Measurements from ENCODE around the gene ETFA.
A peak's percentile ranks its signal among the peaks of the same experiment; 100 is the strongest.

The ETFA gene

DNA sequence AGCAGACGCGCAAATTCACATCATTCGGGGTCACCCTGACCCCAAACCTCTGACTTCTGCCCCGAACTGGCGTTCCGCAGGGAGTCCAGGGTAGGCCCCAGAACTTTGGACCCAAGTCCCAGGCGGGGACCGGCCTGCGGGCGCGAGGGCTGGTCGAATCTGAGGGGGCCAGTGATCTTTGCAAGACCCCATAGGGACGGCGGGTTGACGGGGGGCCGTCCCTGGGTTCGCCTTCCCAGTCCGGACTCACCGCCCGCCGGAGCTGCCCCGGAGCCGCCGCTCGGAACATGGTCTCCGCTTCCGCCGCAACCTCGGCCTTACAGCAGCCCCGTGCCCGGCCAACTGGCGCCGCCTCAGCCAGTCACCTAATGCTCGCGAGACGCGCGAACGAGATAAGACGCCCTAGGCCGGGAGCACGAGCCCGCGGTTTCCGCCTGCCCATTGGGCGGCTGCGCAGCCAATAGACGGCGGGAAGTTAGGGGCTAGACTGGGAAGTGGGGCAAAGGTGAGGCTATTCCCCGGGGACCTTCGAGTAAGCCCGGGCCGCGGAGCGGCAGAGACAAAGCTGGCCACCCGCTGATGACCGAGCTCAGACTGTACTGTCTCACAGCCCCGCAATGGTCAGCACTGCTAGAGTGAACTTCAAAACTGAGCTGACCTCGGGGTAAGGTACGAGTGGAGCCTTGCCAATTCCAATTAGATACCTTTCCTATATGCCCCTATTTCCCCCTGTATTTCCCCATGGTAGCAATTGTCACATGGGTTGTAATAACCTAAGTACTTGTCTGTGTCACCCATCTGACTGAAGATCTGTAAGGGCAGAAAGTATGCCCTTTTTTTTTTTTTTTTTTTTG, at the start of gene ETFA:
Gene ETFA (minus strand): TSS at position 370 of the 854 bp plus-strand sequence. CDS start 81 bp downstream, at position 289.
- DNase-seq (ENCODE audit: low read depth): peak; percentile 81

DNA sequence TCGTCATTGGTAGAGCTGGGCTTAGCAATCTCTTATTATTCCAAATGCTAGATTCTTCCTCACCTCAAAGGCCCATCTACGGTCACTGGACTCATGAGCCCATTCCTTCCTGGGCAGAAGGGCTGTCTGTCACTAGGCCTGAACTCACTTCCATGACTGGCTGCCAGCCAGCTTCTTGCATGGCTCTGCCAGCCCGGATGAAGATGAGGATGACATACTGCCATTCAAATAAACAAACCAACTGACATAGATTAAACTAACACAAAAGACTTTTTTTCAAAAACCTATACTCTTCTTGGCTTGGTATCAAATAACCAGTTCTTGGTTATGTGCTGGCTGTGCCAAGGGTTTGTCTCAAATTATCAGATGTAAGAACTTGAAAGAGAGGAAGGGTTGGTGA, 49.1 kb upstream of the ETFA start:
- DNase-seq (ENCODE audit: low read depth): no peak

GRCh38 chr15:76359152-76359551, 47.9 kb upstream of the ETFA start:
- DNase-seq (ENCODE audit: low read depth): no peak

DNA sequence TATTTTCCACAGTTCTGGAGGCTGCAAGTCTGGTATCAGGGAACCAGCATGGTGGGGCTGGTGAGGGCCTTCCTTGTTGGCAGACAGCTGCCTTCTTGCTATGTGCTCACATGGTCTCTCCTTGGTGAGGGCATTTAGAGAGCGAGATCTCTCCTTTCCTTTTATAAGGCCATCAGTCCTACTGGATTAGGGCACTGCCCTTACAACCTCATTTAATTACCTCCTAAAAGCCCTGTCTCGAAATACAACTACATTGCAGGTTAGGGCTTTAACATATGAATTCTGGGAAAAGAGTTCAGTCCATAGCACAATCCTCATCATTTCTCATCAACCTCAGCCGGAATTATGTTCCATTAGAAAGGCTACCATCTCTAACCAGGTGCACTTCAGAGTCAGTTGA, 47.2 kb upstream of the ETFA start:
- DNase-seq (ENCODE audit: low read depth): no peak

DNA sequence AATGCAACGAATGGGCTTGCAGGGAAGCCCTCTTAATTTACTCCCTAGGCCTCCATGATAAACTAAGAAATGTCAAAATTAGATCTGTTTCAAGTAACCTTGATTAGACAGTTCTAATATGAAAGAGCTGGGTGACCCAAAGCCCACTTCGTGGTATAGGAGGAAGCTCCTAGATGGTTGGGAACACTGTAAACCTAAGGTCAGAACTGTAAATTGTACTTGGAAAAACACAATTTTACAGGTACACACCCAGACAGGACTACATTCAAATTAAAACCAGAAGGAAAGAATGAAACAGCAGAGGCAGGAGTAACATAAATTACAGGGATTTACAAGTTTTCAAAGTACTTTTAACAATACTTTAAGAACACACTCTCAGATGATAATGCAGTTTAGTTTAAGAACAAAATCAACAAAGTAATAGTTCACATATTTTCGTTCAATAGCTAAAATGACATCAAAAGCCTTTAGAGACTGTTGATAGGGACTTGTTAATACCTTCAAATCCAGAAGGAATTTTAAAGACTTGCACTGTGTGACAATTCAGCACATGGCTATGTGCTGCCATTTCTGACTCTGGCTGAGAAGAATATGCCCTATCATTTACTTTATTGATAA, 43.7 kb upstream of the ETFA start:
- DNase-seq (ENCODE audit: low read depth): no peak

DNA sequence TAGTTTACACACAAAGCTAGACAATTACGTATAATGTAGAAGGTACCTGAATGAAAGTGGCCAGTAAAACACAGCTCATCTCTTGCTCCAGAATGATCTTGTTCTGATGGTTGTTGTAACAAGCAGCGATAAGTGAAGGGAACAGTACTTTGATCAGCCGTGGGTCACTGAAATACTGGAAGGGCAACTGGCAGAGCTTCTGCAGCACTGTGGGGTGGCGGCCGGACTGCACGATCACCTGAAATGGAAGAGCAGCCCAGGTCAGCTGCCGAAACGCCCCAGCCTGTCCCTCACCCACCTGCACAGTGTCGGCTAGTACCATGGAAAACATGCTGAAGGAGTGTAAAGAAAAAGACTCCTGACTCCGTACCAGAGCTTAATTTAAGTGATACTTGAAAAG, 42.6 kb upstream of the ETFA start:
- DNase-seq (ENCODE audit: low read depth): no peak

GRCh38 chr15:76353023-76353577, 41.8 kb upstream of the ETFA start:
- no peak for DNase-seq (ENCODE audit: low read depth)

- DNase-seq (ENCODE audit: low read depth): no peak
Observed at GRCh38 chr15:76349301-76350070, 38.2 kb upstream of the ETFA start.

GRCh38 chr15:76347482-76348055, 36.3 kb upstream of the ETFA start:
- no peak for DNase-seq (ENCODE audit: low read depth)

DNA sequence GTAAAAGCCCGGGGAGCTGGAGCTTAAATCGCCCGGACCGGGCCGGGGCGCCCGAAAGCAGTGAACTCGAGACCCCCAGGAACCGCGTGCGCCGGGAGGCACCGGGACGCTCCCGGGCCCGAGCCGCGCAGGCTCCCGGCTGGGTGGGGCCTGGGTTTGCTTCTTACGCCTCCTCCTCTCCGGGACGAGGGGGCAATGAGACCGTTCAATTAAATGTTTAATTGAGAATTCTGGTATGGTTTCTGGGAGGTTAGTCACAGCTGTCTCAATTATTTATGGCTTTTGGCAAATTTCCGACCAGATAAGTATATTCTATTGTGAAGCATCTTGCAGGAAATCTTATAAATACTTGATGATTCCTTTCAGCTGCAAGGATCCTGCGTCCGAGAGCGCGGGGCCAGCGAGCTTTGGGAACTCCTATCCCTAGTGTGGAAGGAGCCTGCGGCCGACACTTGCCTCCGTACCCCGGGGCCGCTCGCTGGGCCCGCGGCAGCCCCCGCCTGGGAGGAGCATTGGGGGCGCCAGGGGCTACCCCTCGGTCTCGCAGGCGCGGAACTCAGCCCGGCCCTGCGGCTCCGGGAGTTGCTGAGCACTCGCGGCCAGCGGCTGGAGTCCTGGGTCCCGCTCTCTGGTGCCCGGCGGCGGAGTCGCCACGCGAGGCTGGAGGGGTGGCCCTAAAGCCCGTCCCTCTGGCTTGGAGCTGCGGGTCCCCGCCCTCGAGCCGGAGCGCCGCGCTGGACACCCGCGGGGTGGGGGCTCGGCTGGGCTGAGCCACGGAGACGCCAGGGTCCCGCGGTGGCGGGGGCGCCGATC, 35.6 kb upstream of the ETFA start:
- DNase-seq (ENCODE audit: low read depth): no peak

- no peak for DNase-seq (ENCODE audit: low read depth)
Observed at GRCh38 chr15:76345880-76346668, 34.8 kb upstream of the ETFA start.

GRCh38 chr15:76345583-76345879, 34.3 kb upstream of the ETFA start:
- DNase-seq (ENCODE audit: low read depth): no peak

DNA sequence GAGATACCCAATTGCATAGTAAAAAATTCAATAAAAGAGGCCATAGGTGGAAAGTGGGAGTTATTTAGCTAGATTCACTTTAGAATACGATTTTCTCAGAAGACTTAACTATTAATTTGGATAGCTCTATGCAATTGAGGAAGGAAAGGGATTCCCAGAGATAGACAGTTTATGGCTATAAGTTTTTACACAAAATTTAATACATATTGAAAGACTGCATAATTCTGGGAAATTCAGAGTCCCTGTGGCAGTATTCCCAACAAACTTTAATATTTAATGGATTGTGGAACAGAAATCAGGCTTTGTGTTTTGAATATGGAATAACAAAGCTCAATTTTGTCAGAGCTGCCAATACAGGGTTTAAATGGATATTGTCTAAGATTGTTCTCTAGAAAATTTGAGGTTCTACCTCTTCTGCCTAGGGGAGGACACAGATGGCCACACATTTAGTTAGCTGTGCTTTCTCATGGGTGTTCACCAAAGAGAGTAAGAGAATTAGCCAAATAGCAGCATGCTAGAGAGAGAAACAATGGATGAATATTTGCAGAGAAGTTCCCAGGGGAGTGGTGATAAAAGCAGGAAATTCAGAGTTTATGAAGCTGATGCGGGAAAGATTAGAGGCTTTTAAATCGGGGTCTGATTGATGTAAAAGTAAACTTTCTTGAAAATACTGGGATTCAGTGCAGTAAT, 33.8 kb upstream of the ETFA start:
- DNase-seq (ENCODE audit: low read depth): no peak

DNA sequence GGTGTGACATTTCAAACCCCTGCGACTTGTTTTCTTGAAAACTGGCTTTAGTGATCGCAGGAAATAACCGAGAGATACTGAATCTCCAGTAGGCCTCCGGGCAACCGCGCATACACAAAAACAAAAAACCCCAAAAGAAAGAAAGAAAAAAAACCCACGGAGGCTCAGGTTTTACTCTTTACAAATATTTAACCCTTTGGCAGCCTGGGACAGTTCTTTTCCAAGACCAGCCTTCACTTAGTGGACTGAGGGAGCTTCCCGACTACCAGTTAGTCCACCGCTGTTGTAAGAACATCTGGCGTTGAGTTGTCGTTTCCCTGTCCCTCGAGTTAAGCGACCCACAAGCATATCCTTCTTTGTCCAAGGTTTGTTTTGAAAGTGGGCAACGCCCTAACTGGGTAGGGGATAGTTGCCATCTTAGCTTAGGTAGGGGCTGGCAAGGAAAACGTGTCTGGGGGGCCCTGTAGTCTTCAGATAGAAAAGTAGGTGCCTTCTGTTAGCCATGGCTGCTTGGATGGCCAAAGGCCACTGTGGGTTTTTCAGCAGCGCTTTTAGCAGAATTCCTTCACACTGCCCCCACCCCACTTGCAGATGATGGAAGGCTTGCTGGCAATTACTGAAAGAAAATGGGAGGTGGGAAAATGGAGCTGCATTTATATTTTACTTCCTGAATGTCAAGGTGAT, 32.2 kb upstream of the ETFA start:
- DNase-seq (ENCODE audit: low read depth): no peak

- DNase-seq (ENCODE audit: low read depth): no peak
Observed at GRCh38 chr15:76342382-76343201, 31.3 kb upstream of the ETFA start.

- no peak for DNase-seq (ENCODE audit: low read depth)
Observed at GRCh38 chr15:76342058-76342381, 30.8 kb upstream of the ETFA start.

GRCh38 chr15:76341366-76342057, 30.2 kb upstream of the ETFA start:
- DNase-seq (ENCODE audit: low read depth): no peak

- DNase-seq (ENCODE audit: low read depth): no peak
Observed at GRCh38 chr15:76340803-76341365, 29.6 kb upstream of the ETFA start.
